GM19351 (cell line): ENCODE data around the gene ORM1.

Experiments
- ATAC-seq: cut with Tn5 transposase; IDR thresholded peaks from one replicate; pipeline ENCODE4 v1.9.1; 2021; ENCODE audit warnings: mild to moderate bottlenecking, moderate library complexity; ENCODE audit not compliant: unreplicated experiment

Gene ORM1

DNA sequence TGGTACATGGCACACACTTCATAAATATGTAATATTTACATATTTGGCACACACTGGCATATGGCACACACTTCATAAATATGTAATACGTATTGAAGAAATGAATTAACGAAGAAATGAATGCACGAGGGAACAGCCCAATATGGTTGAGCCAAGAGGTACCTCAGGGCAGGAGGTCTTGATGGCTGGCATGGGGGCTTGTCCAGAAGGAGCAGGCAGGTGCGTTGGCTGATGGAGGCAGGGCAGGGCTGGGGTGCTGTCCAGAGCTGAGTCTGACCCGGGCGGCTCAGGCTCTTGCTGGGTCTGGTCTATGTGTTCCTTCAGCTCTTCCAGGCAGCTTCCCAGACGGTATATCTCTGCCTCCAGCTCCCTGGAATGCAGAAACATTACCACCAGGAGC lies 38.6 kb downstream of the ORM1 start:
- no peak for ATAC-seq

DNA sequence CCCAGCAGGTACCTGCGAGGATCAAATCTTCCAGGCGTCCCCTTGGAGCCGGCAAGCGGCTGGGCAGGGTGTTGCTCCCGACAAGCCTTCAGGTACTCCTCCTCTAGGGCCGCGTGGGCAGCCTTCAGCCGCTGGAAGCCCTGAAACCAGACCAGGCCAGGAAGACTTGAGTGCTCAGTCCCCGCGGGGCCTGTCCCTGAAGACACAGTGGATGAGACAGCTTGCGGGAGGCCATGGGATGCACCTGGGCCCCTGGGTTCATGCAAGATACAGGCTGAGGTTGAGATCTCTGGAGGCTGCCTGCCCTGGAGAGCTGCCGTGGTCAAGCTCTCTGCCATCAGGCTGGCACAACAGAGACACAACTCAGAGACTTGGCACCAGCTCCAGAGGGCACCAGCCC lies 39.5 kb downstream of the ORM1 start:
- no peak for ATAC-seq

DNA sequence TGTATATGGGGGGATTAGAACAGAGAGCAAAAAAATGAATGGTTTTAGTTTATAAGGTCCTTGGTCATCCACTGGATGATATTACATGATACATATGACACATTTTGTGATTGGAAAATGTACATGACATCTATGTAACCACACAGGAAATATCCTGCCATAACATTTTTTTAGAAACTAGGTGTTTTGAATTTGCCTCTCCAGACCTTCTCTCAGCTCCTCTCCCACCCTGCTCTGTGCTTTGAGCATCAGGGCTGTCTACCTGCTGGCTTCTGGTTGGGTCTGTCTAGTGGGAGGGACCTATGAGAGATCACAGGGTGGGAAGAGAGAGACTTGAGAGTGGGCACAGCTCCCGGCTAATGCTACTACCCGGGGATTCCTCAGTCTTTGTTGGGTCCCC lies 40.5 kb downstream of the ORM1 start:
- no peak for ATAC-seq

DNA sequence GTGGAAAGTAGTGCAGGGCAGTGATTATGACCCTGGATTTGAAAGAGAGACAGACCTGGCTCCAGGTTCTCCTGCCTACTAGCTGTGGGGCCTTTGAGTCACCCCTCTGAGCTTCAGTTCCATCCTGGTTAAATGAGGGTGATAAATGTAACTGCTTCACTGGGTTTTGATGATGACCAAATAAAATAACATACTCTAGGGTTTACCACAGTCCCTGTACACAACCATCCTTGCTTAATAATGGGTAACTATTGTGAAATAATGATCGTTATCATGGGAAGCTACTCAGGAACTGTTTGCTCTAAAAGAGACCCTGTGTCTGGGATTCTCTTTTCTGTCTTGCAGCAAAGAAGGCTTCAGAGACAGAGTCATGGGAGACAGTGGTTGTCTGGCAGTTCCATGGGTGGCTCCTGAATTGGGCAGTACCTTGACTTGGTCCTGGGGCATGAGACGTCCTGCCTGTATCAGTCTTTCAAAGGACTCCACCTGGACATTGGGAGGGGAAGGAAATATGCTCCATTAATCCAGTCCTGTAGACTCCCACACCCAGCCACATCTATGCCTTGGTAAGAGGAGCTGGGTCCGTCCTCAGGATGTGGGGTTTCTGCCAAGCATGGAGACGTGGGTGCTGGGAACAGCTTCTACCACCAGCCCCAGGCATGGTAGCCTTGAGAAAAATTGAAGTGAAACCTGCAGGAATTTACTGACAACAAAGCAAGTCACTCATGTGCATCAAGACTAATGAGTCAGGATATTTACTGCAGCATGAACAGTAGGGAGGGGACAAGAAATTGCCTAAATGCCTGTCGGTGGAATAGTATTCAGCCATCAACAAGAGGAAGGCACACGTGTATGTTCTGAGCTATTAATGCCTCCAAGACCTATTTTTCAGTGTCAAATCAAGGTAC lies 41.5 kb downstream of the ORM1 start:
- no peak for ATAC-seq

DNA sequence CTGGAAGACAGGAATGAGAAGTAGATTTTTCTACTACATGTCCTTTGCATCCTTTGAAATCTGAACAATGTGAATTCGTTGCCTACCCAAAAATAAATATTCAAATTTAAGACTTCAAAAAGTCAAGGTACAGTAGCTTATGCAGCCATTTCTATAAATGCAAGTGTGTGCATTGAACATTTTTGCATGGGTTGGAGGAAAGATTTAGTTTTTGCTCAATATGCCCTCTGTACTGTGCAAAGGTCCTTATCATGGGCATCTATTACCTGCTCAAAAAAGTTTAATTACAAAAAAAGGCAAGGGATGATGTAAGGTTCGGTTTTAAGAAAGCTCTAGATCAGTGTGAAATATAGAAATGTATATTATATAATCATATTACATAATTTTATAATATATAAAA lies 42.3 kb downstream of the ORM1 start:
- ATAC-seq: no peak

- peak; percentile 58 for ATAC-seq
Observed at GRCh38 chr9:114366334-114367128, 43.6 kb downstream of the ORM1 start.

DNA sequence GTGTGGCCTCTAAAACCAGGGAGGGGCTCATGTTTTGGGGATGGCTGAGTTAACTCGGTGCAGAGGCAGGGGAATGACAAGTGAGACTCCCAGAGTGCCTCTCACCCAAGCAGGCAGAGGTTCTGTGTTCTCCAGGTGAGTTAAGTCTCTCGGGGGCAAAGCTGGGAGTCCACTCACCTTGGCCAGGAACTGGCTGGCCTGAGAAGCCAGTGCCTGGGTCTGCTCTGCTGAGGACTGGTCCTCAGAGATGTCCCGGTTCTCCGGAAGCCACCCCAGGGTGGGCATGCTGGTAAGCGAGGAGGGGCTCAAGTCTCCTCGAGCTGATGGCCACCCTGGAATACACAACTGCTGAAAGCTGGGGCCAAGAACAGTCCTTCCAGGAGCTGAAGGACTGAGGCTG lies 44.5 kb downstream of the ORM1 start:
- no peak for ATAC-seq

DNA sequence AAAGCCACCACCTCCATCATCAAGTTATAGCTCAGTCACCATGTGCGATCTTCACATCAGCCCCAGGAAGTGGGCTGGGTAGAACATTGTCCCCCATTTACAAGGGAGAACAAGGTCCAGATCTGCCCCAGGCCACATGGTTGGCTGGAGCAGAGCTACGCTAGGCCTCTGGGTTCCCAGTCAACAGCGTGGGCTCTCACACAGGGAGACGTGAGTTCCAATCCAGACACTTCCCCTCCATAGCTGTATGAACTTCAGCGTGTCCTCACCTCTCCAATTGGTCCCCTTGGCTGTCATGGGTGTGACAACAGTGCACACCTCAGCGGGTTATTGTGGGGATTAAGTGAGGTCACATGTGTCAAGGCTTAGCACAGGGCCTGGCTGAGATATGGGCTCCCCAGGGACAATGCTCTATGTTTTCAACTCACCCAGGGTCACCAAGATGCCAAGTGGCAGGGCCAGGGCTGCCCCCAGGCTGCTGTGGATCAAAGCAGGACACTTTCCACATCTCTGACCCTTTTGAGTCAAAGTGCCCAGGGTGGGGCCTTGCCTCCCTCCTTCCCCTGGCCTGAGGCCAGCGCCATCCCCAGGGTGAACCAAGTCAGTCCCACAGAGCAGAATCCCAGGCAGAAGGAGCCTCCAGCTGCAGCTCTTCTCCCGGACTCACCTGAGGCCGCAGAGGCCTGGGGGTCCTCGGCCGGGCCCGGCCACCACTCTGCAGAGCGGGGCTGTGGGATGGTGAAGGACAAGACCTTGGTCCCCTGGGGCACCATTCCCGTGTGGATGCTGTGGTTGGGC lies 45.1 kb downstream of the ORM1 start:
- ATAC-seq: no peak

- no peak for ATAC-seq
Observed at GRCh38 chr9:114369216-114370130, 46.6 kb downstream of the ORM1 start.

- no peak for ATAC-seq
Observed at GRCh38 chr9:114370251-114370967, 47.5 kb downstream of the ORM1 start.

- no peak for ATAC-seq
Observed at GRCh38 chr9:114370968-114371320, 48.0 kb downstream of the ORM1 start.

GRCh38 chr9:114371343-114371944 lies 48.5 kb downstream of the ORM1 start:
- ATAC-seq: no peak

- ATAC-seq: peak; percentile 30
Observed at GRCh38 chr9:114371973-114372917, 49.3 kb downstream of the ORM1 start.

DNA sequence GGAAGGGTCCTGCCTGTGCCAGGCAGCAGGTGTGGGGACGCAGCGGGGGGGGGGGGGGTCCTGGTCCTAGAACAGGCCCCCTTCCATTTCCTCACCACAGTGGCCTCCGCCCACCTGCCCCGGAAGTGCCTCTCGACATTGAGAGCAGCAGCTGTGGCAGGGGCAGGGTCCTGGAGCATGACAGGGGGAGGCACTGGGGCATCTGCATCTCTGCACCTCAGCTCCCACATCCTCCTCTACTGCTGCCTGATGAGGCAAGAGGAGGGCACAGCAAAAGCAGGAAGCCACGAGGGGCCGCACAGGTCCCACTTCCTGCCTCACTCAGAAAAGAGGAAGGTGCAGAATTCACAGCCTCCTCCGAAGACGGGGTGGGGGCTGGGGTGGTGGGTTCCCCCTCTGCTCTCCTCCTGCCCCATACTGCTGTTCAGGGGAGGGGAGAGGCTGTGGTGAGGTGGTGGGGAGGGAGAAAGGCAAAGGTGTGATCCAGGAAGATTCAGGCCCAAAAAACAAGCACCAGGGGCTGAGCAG lies 50.1 kb downstream of the ORM1 start:
- ATAC-seq: peak; percentile 90

GRCh38 chr9:114373960-114374730 lies 51.2 kb downstream of the ORM1 start:
- ATAC-seq: no peak

- ATAC-seq: no peak
Observed at GRCh38 chr9:114374936-114375335, 52.0 kb downstream of the ORM1 start.
